Stimulated activated naive CD4-positive, alpha-beta T cell treated with Interleukin-2 at 50 U/mL for 16 hours (primary cell): Measurements from ENCODE around the gene ZSCAN5C.
"Not testable (repeated sequence)": the region's sequence is repeated elsewhere in the genome, so short reads cannot be mapped to it uniquely, and the experiment has no call there.

ENCODE experiments used
- DNase-seq: peaks from one replicate; lab custom pipeline; 2025; lab: John Stamatoyannopoulos, UW

ZSCAN5C gene

GRCh38 chr19:56191711-56192110, 10.4 kb upstream of the ZSCAN5C start:
- DNase-seq: no peak

GRCh38 chr19:56193981-56194640, 8.0 kb upstream of the ZSCAN5C start:
- no peak for DNase-seq

GRCh38 chr19:56197646-56198045, 4.4 kb upstream of the ZSCAN5C start, which contains the start of gene ZSCAN5B:
Gene ZSCAN5B (minus strand): TSS chr19:56197783. CDS start chr19:56193052, 4,731 bp downstream.
- DNase-seq: not testable (repeated sequence)

GRCh38 chr19:56199687-56200086, 2.4 kb upstream of the ZSCAN5C start:
- no peak for DNase-seq

GRCh38 chr19:56207581-56207980, 5.5 kb downstream of the ZSCAN5C start:
- DNase-seq: not testable (repeated sequence)

GRCh38 chr19:56209091-56209490, 7.0 kb downstream of the ZSCAN5C start:
- no peak for DNase-seq

- not testable (repeated sequence) for DNase-seq
Measured at GRCh38 chr19:56210036-56210435, 8.0 kb downstream of the ZSCAN5C start.

- DNase-seq: no peak
Measured at GRCh38 chr19:56211718-56212117, 9.6 kb downstream of the ZSCAN5C start.

GRCh38 chr19:56217039-56217949, 15.2 kb downstream of the ZSCAN5C start:
- DNase-seq: no peak

GRCh38 chr19:56218961-56219360, 16.9 kb downstream of the ZSCAN5C start:
- no peak for DNase-seq

GRCh38 chr19:56221442-56221841, 19.4 kb downstream of the ZSCAN5C start:
- DNase-seq: not testable (repeated sequence)

GRCh38 chr19:56221851-56222250, 19.8 kb downstream of the ZSCAN5C start:
- no peak for DNase-seq

GRCh38 chr19:56222901-56223300, 20.8 kb downstream of the ZSCAN5C start:
- DNase-seq: no peak

GRCh38 chr19:56223481-56223880, 21.4 kb downstream of the ZSCAN5C start:
- DNase-seq: no peak

- DNase-seq: no peak
Measured at GRCh38 chr19:56245121-56245740, 43.2 kb downstream of the ZSCAN5C start.

- not testable (repeated sequence) for DNase-seq
Measured at GRCh38 chr19:56245764-56246163, 43.7 kb downstream of the ZSCAN5C start.

GRCh38 chr19:56248736-56249338, 46.8 kb downstream of the ZSCAN5C start:
- not testable (repeated sequence) for DNase-seq

- DNase-seq: peak; percentile 55
Measured at GRCh38 chr19:56252699-56253422, 50.8 kb downstream of the ZSCAN5C start.

- no peak for DNase-seq
Measured at GRCh38 chr19:56253737-56254136, 51.7 kb downstream of the ZSCAN5C start.

GRCh38 chr19:56258272-56258671, 56.2 kb downstream of the ZSCAN5C start:
- no peak for DNase-seq
